ENCODE data around the gene PLA2G4A.

GRCh38 chr1:186812570-186812969, 16.2 kb upstream of the PLA2G4A start:
- TF ChIP-seq POLR2A (IDR thresholded peaks at IDR 0.05; ENCODE audit: low read depth) (no peak), CTCF (IDR thresholded peaks at IDR 0.05) (no peak)
